IMR-90 (cell line): ENCODE results near the gene GPRIN3. TPM values are rescaled to one million over a fixed set of nuclear protein-coding genes. Genes with fewer than 3 reads are reported as not detected.

Source experiments
- ATAC-seq: fragments of 200-7000 bp; cut with Tn5 transposase; 2 replicates; pipeline ENCODE4 v1.9.1; 2020; ENCODE audit warnings: low read depth, mild to moderate bottlenecking, moderate library complexity
- BruUV-seq: library from RNA; stranded (reverse); fragments of 400-500 nt; replicated peaks from 2 replicates; lab custom pipeline; 2021; lab: Mats Ljungman, UMichigan
- CTCF ChIA-PET: fragments of 300-600 bp; formaldehyde crosslinking; extraction: SDS; loops from one replicate; lab custom pipeline; 2021; ENCODE audit warnings: antibody characterized with exemption; lab: Yijun Ruan, JAX
- POLR2A ChIA-PET: fragments of 300-600 bp; sonication (Branson Sonifier 250); formaldehyde crosslinking; loops from one replicate; lab custom pipeline; 2022; ENCODE audit warnings: antibody characterized with exemption; ENCODE audit not compliant: unreplicated experiment; lab: Charles Lee
- DNase-seq: peaks from one replicate; pipeline ENCODE4 v3.0.0; 2013
- H2AFZ ChIP-seq: replicated peaks from 2 replicates; pipeline ENCODE3; 2013; ENCODE audit warnings: low read length, mild to moderate bottlenecking; ENCODE audit not compliant: poor library complexity
- H2AK5ac ChIP-seq: 2 replicates; pipeline ENCODE4 v1.6.1; 2013; ENCODE audit warnings: low read depth, low read length, inconsistent platforms
- H2AK9ac ChIP-seq: replicated peaks from 2 replicates; pipeline ENCODE3; 2013; ENCODE audit warnings: mild to moderate bottlenecking, low read depth, low read length, moderate library complexity; ENCODE audit not compliant: poor library complexity
- H2BK120ac ChIP-seq: 2 replicates; pipeline ENCODE4 v1.6.1; 2013; ENCODE audit warnings: low read depth, low read length, inconsistent platforms
- H2BK15ac ChIP-seq: 3 replicates; pipeline ENCODE4 v1.6.1; 2013; ENCODE audit warnings: low read depth, low read length, inconsistent platforms
- H2BK20ac ChIP-seq: 2 replicates; pipeline ENCODE4 v1.6.1; 2013; ENCODE audit warnings: low read depth, mild to moderate bottlenecking, inconsistent platforms, low read length, moderate library complexity
- H2BK5ac ChIP-seq: 2 replicates; pipeline ENCODE4 v1.6.1; 2013; ENCODE audit warnings: mild to moderate bottlenecking, low read depth, low read length, inconsistent platforms; ENCODE audit not compliant: poor library complexity, severe bottlenecking
- H3K14ac ChIP-seq: replicated peaks from 2 replicates; pipeline ENCODE4 v1.6.1; 2013; ENCODE audit warnings: low read depth, low read length, inconsistent platforms
- H3K18ac ChIP-seq: 2 replicates; pipeline ENCODE4 v1.6.1; 2013; ENCODE audit warnings: low read depth, low read length, control low read depth
- H3K23ac ChIP-seq: 2 replicates; pipeline ENCODE4 v1.6.1; 2013; ENCODE audit warnings: low read depth, low read length, inconsistent platforms
- H3K27ac ChIP-seq: 2 replicates; pipeline ENCODE4 v1.5.1; 2013; ENCODE audit warnings: mild to moderate bottlenecking, control low read depth, low read length; ENCODE audit not compliant: insufficient read depth
- H3K27me3 ChIP-seq: 2 replicates; pipeline ENCODE4 v1.6.1; 2013; ENCODE audit warnings: low read length; ENCODE audit not compliant: control insufficient read depth, insufficient read depth
- H3K36me3 ChIP-seq: 2 replicates; pipeline ENCODE4 v1.6.1; 2013; ENCODE audit warnings: low read length, mixed read lengths; ENCODE audit not compliant: control insufficient read depth, insufficient read depth
- H3K4ac ChIP-seq: 2 replicates; pipeline ENCODE4 v1.6.1; 2013; ENCODE audit warnings: low read depth, low read length, inconsistent platforms
- H3K4me1 ChIP-seq: 2 replicates; pipeline ENCODE4 v1.6.1; 2013; ENCODE audit warnings: low read length, mixed read lengths; ENCODE audit not compliant: control insufficient read depth, insufficient read depth
- H3K4me2 ChIP-seq: 2 replicates; pipeline ENCODE4 v1.6.1; 2013; ENCODE audit warnings: low read depth, mild to moderate bottlenecking, control low read depth, low read length, moderate library complexity
- H3K4me3 ChIP-seq: 2 replicates; pipeline ENCODE4 v1.5.1; 2013; ENCODE audit warnings: low read depth, mild to moderate bottlenecking, control low read depth, low read length, moderate library complexity; ENCODE audit not compliant: insufficient read depth
- H3K56ac ChIP-seq: 2 replicates; pipeline ENCODE4 v1.6.1; 2013; ENCODE audit warnings: low read length, inconsistent platforms; ENCODE audit not compliant: insufficient read depth; ENCODE audit errors: extremely low read depth
- H3K79me1 ChIP-seq, 2 experiments: 2 replicates each; pipeline ENCODE4 v1.6.1; 2013; ENCODE audit warnings: low read length in 2 of 2, inconsistent platforms in 1 of 2, low read depth in 1 of 2
- H3K9ac ChIP-seq: 2 replicates; pipeline ENCODE4 v1.6.1; 2013; ENCODE audit warnings: low read depth, low read length, control low read depth
- H3K9me1 ChIP-seq: 2 replicates; pipeline ENCODE4 v1.6.1; 2013; ENCODE audit warnings: low read length, inconsistent platforms; ENCODE audit not compliant: insufficient read depth
- H3K9me3 ChIP-seq: 2 replicates; pipeline ENCODE4 v1.6.1; 2013; ENCODE audit warnings: low read length; ENCODE audit not compliant: control insufficient read depth, insufficient read depth
- H4K20me1 ChIP-seq: 2 replicates; pipeline ENCODE4 v1.6.1; 2013; ENCODE audit warnings: low read length, inconsistent platforms; ENCODE audit not compliant: insufficient read depth
- H4K5ac ChIP-seq: 2 replicates; pipeline ENCODE4 v1.6.1; 2013; ENCODE audit warnings: mild to moderate bottlenecking, low read depth, low read length, control low read depth
- H4K8ac ChIP-seq, 2 experiments: 2 replicates each; pipeline ENCODE4 v1.6.1; 2013; ENCODE audit warnings: low read depth in 2 of 2, low read length in 2 of 2, control low read depth in 1 of 2, inconsistent platforms in 1 of 2
- H4K91ac ChIP-seq: 2 replicates; pipeline ENCODE4 v1.6.1; 2013; ENCODE audit warnings: low read depth, low read length, inconsistent platforms; ENCODE audit not compliant: insufficient read depth
- BHLHE40 ChIP-seq: fragments of 150-350 bp; IDR thresholded peaks from 2 replicates; pipeline ENCODE4 v1.6.1; 2016; ENCODE audit warnings: mild to moderate bottlenecking, low read depth, low read length
- CHD1 ChIP-seq: IDR thresholded peaks from 2 replicates; pipeline ENCODE4 v1.6.1; 2012; ENCODE audit warnings: low read depth, low read length, improper control_type of control experiment
- CTCF ChIP-seq: conservative IDR thresholded peaks from 2 replicates; pipeline ENCODE4 v1.5.1; 2012; ENCODE audit warnings: mild to moderate bottlenecking, low read depth, low read length, improper control_type of control experiment
- ELK1 ChIP-seq: fragments of 150-350 bp; IDR thresholded peaks from 2 replicates; pipeline ENCODE4 v1.6.1; 2016; ENCODE audit warnings: low read depth, mild to moderate bottlenecking, low read length, moderate library complexity, borderline replicate concordance
- MAFK ChIP-seq: IDR thresholded peaks from 2 replicates; pipeline ENCODE4 v1.6.1; 2012; ENCODE audit warnings: low read depth, low read length, improper control_type of control experiment
- MAZ ChIP-seq: IDR thresholded peaks from 2 replicates; pipeline ENCODE4 v1.6.1; 2012; ENCODE audit warnings: low read depth, mild to moderate bottlenecking, low read length, improper control_type of control experiment, moderate library complexity, borderline replicate concordance
- RAD21 ChIP-seq: IDR thresholded peaks from 2 replicates; pipeline ENCODE4 v1.6.1; 2012; ENCODE audit warnings: low read length, improper control_type of control experiment
- RCOR1 ChIP-seq: IDR thresholded peaks from 2 replicates; pipeline ENCODE4 v1.6.1; 2012; ENCODE audit warnings: mild to moderate bottlenecking, low read length, improper control_type of control experiment; ENCODE audit not compliant: insufficient replicate concordance
- RFX5 ChIP-seq: IDR thresholded peaks from 2 replicates; pipeline ENCODE4 v1.8.0; 2012; ENCODE audit warnings: low read depth, mild to moderate bottlenecking, low read length, moderate library complexity
- SMC3 ChIP-seq: fragments of 150-350 bp; IDR thresholded peaks from 2 replicates; pipeline ENCODE4 v1.6.1; 2016; ENCODE audit warnings: low read depth, mild to moderate bottlenecking, antibody characterized with exemption, low read length, moderate library complexity
- USF2 ChIP-seq: fragments of 150-350 bp; IDR thresholded peaks from 2 replicates; pipeline ENCODE4 v1.6.1; 2017; ENCODE audit warnings: mild to moderate bottlenecking, antibody characterized with exemption, low read length, low read depth
- WGBS, 2 experiments: methylation state at CpG; one replicate each; pipeline versions ENCODE4 v1.1.5 to v1.1.7; 2013; ENCODE audit warnings: missing lambda C conversion rate in 2 of 2; ENCODE audit not compliant: insufficient read length in 1 of 2; ENCODE audit errors: extremely low coverage in 2 of 2; 5-methylcytosine and 5-hydroxymethylcytosine counted together
- dilution Hi-C: fragments of 300-500 bp; cut with HindIII; formaldehyde crosslinking; loops from one replicate; pipeline ENCODE4 v1.14.3; 2018; ENCODE audit warnings: low sequenced_read_pairs; ENCODE audit not compliant: unreplicated experiment
- in situ Hi-C: fragments of 300-500 bp; cut with MboI; formaldehyde crosslinking; loops from 3 replicates; pipeline ENCODE4 v1.14.3; 2019; ENCODE audit warnings: low sequenced_read_pairs, inconsistent platforms, mixed read lengths
- intact Hi-C: fragments of 100-400 bp; cut with micrococcal nuclease; formaldehyde crosslinking; loops from 2 replicates; pipeline ENCODE4 v1.10.0; 2022
- polyA plus RNA-seq, 3 experiments: library from polyadenylated mRNA; depleted of rRNA; stranded (reverse); fragments of >200 nt; gene quantifications; 2 replicates each; pipeline ENCODE4 v1.2.3, GENCODE V29; 2012; ENCODE audit warnings: low replicate concordance in 1 of 3
- total RNA-seq: library from RNA; depleted of rRNA; stranded (reverse); fragments of >200 nt; gene quantifications from 2 replicates; pipeline ENCODE4 v1.2.3, GENCODE V29; 2012

GPRIN3 gene
- total and polyA plus RNA-seq, 2 of the 4 experiments (the other 2 are of a cell fraction): under 0.01 TPM; not detected in 1

GRCh38 chr4:89217604-89218003 is 90.0 kb downstream of the GPRIN3 start:
- Histone ChIP-seq H3K27ac (no peak overlapping the region), H2AFZ (no peak overlapping the region), H2BK120ac (no peak overlapping the region), H3K9me3 (no peaks in the 10 kb centered on the region), H3K36me3 (no peaks in the 10 kb centered on the region), H4K8ac (no peak overlapping the region), H3K9ac (no peak overlapping the region), H4K5ac (no peak overlapping the region), H3K14ac (no peak overlapping the region), H3K23ac (no peak overlapping the region), H4K91ac (no peak overlapping the region), H3K79me1 (no peaks in the 10 kb centered on the region), H3K56ac (no peak overlapping the region), H3K4ac (no peak overlapping the region), H2BK15ac (no peak overlapping the region), H3K18ac (no peak overlapping the region), H3K4me1 (no peaks in the 10 kb centered on the region), H2AK9ac (no peak overlapping the region), H2BK5ac (no peak overlapping the region), H3K27me3 (no peaks in the 10 kb centered on the region), H4K20me1 (no peaks in the 10 kb centered on the region), H3K9me1 (no peaks in the 10 kb centered on the region), H2BK20ac (no peak overlapping the region), H3K4me3 (no peak overlapping the region), H3K4me2 (no peak overlapping the region), H2AK5ac (no peak overlapping the region)
- ATAC-seq (no peak), DNase-seq (no peak)
- dilution Hi-C loops (no loop called here), intact Hi-C loops (no loop called here), in situ Hi-C loops (no loop called here)
- no CpG with 5 or more reads among the region's 1 CpG for WGBS, 2 experiments
- BruUV-seq: no TSS peak
- ChIA-PET POLR2A (interaction anchor here (0.7 kb wide), 1 partner anchor 16 kb away, joined by 11 read pairs; no protein-coding TSS in a partner anchor), CTCF (interaction anchor here (0.5 to 1.6 kb wide), 3 partner anchors 9 to 39 kb away, joined by 3 to 6 read pairs (median 4); no protein-coding TSS in a partner anchor)
- TF ChIP-seq CHD1 (no peak), CTCF (no peak), MAFK (no peak), MAZ (no peak), RCOR1 (no peak), BHLHE40 (no peak), RAD21 (no peak), RFX5 (no peak), USF2 (no peak), ELK1 (no peak), SMC3 (no peak)
